Skin of body (tissue), 2 donors: ENCODE measurements around the gene TSPAN1. TPM values are rescaled to one million over a fixed set of nuclear protein-coding genes. Genes with fewer than 3 reads are reported as not detected.

ENCODE experiments used
- DNase-seq: peaks from one replicate; lab custom pipeline; 2025; lab: John Stamatoyannopoulos, UW
- total RNA-seq: library from RNA; depleted of rRNA; stranded (reverse); fragments of >200 nt; gene quantifications from one replicate; pipeline ENCODE4 v1.2.3, GENCODE V29; 2014

Gene TSPAN1
- total RNA-seq, 1 donor from 2014 or later = 0.39 TPM

DNA sequence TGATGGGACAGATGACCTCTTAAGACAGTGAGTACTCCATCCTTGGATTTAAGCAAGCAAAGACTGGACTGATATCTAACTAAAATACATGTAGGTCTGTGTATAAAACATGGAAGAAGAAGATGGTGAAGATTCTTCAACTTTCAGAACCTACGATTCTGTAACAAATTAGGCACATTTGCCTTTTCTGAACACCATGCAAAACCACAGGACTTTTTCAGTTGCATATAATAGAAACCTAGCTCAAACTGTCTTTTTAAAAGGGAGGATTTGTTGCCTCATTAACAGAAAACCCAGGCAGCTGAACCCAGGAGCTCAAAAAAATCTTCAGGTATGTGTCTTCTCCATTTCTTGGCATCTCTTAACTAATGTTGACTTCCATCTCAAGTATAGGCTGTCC is 14.7 kb upstream of the TSPAN1 start:
- DNase-seq = no peak

DNA sequence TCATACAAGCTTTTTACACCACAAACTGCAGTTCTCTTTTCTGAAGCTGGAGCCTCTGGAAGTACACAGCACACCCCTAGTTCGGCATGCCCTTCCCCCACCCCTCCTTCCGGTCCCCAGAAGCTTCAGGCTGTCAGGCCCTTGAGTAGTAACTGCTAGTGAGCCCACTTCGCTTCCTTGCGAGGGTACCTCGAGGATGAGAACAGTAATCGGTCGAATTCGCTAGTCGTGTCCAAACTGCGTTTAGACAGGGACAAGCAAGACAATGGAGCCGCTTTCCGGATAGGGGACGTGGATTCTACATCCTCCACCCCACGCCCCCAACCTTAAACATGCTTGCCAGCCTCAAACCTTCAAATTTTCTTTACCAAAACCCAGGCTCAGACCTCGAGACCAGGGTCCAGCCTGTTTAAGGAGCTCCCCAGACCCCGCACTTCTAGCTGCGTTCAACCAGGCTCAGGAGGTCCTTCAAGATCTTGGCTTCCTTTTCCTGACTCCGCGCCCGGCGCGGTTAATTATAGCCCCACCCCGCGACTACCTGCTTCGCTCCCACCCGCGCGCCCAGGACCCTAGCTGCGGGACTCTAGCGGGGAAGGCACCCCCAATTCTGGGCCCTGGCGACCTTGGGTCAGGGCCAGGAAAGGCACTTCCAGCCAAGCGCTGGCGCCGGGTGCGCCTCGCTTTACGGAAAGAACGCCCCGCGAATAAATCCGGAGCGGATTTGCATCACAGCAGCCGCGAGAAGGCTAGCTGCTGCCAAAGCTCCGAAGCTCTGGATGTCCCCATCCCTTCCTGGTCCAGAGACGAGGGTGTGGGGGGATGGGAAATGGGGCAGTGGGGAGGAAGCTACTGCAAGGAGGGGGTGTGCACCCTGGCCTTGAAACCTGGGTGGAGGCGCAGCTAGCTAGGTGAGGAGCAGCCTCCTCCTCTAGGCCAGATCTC is 8.1 kb upstream of the TSPAN1 start:
- DNase-seq = no peak

DNA sequence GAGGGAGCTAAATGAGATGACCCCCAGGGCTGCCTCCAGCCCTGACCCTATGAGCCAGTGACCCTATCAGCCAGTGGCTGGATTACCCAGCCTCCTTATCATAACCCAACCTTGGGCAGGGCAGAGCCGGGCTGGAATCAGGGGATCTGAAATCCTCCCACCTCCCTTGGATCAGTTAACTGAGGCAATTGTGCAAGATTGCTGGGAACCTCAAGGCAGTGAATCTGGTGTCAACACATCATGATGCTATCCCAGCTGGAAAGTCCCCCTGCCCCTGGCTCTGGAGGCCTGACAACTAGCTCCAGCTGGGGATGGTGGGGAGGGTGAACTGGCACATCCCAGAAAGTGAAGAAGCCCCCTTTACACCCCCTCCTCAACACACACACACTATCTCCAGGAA is 6.4 kb upstream of the TSPAN1 start:
- no peak for DNase-seq

DNA sequence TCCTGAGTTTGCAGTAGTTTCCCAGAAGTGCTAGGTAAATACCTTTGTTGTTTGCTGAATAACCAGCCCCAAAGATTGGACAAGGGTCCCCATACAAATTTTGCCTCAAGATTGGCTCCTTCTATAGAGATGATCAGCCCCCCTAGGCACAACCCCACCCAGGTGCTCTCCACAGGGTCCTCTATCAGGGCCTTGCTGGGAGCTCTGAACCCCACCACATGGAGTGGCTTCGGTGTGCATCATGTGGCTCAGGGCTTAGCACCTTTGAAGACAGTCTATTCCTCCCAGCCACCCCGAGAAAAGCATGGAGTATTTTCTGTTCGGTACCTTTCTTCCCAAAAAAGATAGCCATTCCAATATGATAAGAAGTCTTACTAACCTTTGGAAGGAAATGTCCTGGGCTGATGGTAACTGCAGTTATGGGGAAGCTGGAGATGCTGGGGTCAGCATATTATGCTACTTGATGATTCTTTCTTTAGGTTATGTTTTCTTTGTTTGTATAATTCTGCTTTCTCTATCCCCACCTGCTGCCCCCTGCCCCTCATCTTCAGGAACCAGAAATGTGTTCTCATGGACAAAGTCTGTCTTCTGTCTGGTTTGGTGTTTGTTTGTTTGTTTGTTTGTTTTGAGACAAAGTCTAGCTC is 5.0 kb upstream of the TSPAN1 start:
- no peak for DNase-seq

DNA sequence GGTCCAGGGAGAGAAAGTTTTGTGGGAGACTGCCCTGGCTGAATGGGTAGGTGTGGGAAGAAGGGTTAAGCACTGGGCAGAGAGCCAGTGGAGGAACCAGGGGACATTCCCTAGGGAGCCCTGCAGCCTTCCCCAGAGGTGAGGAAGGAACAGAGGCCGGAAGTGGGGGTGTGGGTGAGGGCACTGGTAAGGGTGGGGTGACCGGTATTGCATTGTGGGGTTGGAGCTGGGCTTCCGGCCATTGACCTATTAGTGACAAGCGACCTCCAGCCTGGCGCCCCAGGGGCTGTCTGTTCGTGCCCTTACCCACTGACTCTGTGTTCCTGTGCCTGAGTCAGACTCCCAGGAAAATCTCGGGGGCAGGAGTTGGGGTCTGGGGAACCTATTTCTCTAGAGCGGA is 3.5 kb upstream of the TSPAN1 start:
- no peak for DNase-seq

DNA sequence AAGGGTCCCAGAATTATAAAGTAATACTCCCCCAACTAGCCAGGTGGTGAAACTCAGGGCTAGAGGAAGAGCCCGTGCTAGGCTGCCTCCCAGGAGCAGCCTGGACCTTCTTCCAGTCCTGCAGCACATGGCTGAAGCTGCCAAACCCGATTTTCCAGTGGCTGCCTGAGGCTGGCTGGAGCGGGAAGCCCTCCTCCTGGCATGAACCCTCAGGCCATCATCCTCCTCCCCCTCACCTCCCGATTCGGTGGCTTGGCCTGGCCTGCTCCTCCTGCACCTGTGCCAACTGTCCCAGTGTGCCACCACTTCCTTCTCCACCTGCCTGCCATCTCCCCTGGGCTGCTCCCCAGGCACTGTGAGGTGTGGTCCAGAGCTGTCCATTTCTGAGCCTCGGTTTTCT is 3.0 kb upstream of the TSPAN1 start:
- DNase-seq = no peak

DNA sequence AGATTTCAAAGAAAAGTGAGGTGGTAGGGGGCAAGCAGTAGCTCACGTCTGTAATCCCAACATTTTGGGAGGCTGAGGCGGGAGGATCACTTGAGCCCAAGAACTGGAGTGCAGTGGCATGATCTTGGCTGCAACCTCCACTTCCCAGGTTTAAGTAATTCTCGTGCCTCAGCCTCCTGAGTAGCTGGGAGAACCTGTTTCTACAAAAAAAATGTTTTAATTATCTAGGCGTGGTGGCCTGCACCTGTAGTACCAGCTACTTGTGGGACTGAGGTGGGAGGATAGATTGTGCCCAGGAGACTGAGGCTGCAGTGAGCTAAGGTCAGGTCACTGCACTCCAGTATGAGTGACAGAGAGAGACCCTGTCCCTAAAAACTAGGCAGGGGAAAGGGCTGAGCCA is 2.6 kb upstream of the TSPAN1 start:
- DNase-seq = no peak

DNA sequence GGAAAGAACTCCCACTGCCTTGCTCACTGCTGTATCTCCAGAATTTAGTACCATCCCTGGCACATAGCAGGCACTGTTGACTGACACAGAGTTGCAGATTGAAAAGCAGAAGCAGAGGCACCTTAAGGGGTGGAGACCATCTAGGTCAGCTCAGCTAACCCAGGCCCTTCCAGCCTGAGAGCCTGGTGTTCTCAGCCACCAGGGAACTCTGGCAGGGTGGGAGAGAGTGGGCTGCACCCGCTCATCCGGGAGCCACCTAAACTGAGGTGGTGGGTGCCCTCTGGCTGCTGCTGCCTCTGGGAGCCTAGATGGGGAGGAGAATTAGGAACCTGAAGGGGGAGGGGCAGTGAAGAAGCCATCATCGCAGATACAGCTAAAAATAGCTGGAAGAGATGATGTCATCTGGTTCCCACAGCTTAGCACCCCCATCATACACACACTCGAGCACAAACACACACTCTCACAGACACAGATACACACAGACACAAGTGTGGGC is 1.5 kb upstream of the TSPAN1 start:
- DNase-seq = no peak

DNA sequence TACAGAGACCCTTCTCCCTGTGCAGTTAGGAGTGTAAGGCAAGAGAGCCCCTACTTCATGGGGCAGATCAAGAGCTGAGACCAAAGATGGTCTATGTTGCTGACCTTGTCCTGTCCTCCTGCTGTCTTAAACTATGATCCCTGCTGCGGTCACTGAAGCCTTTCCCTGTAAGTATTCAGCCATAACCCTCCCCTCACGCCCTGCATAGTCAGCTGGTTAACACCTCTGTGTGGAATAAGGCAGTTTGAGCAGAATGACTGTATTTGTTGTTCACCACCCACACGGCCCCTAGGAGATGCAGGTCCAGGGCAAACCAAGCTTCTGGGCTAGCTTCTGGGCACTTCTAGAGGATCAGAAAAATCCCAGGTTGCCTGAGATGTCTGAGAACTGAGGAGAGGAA is 356 bp downstream of the TSPAN1 start:
- no peak for DNase-seq

DNA sequence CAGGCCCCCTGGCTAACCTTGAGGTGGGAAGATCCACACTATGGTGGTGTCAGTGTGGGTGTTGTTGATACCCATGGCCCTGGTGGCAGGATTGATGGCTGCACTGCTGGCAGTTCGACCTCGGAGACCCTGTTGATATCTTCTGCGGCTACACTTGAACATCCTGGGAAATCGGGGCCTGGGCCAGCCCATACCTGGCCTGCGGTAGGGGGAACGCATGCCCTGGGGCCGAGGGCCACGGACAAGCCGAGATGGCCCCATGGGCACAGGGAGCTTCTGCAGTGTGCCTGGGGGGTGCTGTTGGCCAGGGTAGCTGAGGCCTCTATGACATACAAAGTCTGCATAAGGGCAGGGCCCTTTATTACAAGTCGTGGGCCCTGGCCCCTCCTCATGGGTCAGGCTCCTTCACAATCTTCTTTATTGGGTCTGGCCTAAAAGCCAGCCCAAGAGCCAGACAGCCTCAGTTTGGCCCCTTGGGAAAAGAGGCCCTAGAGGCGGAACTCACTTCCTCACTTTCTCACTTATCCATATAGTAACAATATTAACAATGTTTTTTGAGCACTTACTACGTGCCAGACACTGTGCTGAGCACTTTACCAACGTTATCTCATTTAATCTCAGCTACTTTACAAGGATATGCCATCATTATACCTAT is 1.5 kb downstream of the TSPAN1 start, which contains the start of gene P3R3URF:
Gene P3R3URF, minus strand, starts transcription at position 278 of the 655 bp plus-strand sequence. Its CDS starts 17 bp downstream, at position 261.
- DNase-seq = no peak

DNA sequence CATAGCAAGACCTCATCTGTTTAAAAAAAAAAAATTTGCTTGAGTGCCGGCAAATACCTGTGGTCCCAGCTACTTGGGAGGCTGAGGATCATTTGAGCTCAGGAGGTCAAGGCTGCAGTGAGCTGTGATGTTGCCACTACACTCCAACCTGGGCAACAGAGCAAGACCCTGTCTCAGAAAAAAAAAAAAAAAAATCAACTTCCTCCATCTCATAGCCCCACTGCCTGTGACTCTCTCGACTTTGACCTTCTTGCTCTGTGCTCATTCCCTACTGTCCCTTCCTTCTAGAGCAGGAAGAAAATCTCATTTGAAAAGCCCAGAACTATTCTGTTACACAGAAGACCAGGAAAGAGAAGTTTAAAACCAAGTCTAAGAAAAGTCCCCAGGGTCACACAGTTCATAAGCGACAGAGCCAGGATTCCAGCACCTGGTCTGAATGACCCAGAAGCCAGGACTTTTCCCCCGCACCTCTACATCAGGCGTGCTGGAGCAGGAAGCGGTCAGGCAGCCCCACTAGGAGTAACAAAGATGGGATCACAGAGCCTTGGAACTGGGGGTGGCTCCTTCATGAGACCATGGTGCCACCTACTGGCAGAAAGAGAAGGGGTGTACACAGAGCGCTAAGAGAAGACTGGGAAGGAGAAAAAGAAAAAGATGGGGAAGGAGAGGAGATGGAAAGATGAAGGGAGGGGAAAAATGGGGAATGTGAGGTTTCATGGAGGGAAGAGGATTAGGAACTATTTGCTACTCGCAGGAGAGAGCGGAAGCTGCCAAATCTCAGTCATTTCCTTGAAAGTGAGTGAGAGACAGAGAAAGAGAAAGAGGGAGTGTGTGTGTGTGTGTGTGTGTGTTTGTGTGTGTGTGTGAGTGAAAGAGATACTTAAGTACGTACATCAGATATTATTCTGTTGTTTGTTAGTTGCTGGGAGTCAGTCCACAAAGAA is 4.5 kb downstream of the TSPAN1 start:
- DNase-seq = peak; percentile 73

DNA sequence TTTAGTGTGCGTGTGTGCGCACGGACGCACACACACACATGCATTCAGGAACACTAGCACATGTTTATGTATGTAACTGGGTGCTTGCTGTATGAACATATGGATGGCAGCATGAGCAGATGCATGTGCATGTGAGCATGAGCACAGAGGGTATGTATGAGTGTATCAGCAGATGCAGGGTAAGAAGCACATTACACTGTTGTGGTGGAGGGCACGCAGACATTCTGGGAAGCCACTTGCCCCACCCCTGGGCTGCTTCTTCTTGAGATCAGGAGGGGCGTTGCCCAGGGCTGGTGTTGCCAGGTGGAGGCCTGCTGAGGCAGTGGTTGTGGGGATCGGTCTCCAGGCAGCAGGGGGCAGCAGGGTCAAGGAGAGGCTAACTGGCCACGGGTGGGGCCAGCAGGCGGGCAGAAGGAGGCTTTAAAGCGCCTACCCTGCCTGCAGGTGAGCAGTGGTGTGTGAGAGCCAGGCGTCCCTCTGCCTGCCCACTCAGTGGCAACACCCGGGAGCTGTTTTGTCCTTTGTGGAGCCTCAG is 5.3 kb downstream of the TSPAN1 start:
- DNase-seq = peak; percentile 67

DNA sequence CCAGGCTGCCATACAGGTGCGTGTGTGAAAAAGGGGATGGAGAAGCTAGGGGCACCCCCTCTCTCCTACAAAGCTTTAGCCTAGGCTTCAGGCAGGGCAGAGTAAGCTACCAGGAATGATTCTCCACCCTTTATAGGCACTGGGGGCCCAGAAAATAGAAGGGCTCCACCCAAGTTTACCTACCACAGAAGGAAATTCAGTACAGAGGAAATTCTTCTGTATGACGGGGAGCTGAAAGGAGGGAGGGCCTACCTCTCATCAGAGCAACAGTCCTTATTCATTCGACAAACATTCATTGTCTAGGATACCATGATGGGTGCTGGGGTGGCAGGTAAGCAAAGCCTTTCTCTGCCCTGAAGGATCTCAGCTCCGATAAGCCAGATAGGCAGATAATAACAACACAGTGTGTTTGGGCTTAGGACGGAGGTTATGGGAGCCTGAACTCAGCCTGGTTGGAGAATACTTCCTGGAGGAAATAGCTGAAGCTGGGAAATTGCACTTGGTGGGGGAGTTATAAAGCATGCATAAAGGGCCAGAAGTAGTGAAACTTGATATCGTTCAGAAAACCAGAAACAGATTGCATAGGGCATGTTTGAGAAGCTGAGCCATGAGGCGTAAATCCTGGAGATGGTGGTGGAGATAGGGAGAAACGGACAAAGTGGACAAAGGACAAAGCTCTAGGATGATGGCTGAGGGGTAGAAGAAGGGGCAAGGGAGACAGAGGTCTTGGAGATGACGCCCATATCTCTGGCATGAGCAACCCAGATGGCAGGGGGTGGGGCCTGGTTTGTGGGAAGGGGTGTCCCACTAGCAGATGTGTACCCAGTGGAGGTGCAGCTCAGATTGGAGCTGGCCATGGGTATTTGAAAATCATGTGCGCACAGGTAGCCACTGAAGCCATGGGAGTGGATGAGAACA is 6.7 kb downstream of the TSPAN1 start:
- DNase-seq = peak; percentile 50

DNA sequence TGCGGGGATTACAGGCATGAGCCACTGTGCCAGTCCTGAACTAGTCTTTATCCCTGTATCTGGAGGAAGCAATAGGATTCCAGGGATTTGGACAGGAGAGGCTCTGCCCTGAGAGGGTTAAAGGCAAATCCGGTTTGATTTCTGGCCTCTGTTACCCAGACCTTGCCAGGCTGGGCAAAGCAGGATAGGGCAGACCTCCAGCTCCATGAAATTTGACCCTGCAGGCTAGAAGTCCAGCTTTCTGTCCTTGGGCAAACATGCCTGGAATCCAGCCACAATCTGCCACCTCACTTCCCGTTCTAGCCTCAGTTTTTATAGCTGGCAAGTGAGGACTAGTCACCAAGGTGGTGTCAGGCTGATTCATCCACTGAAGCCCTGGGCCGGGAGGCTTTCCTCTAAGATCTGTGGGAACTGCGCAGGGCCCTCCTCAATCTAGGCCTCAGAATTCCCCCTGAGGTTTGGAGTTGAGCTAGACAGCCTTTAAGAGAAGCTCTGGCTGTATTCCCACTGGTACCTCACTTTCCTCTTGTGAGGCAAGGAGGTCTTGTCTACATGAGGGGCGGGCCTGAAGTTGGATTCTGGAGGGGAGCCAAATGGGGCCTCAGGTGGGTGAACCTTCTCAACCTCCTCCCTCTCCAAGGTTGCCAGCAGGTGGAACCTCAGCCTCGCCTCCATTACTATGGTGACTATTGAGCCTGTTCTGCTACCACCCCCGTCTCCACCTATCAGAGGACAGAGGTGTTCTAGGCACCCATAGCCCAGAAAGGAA is 8.4 kb downstream of the TSPAN1 start:
- peak; percentile 17 for DNase-seq

DNA sequence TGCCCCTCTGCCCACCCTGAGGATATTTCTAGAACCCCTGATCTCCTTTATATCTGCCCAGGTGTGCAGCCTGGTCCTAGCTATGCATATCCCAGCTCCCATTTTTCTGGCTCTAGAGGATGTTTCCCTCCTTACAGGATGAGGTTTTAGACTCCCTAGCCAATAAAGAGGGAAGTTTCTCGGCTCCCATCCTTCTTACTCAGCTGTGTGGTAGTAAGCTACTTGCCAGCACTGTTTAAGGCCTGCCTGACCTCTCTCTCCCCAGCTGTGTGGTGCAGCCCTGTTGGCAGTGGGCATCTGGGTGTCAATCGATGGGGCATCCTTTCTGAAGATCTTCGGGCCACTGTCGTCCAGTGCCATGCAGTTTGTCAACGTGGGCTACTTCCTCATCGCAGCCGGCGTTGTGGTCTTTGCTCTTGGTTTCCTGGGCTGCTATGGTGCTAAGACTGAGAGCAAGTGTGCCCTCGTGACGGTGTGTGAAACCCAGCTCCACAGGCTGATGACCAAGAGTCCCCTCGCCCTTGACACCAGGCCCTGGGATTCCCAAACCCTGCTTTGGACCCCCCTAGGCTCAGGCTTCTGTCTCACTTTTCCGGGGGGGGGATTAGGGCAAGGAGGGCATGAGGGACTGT is 9.2 kb downstream of the TSPAN1 start:
- DNase-seq = no peak

DNA sequence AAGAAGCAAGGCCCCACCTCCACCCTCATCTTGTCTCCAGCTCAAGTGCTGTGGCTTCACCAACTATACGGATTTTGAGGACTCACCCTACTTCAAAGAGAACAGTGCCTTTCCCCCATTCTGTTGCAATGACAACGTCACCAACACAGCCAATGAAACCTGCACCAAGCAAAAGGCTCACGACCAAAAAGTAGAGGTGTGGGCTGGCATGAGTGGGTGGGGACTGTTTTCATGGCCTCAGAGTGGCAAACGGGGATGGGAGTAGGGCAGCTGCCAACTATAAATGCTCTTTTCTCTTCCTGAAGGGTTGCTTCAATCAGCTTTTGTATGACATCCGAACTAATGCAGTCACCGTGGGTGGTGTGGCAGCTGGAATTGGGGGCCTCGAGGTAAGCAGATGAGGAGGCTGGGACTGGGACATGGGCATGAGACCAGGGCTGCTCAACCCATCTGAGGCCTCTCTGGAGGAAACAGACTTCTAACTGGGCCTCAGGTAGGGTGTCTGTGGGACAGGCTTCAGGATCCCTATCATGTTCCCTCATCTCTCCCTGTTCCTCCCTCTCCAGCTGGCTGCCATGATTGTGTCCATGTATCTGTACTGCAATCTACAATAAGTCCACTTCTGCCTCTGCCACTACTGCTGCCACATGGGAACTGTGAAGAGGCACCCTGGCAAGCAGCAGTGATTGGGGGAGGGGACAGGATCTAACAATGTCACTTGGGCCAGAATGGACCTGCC is 10.2 kb downstream of the TSPAN1 start:
- no peak for DNase-seq

DNA sequence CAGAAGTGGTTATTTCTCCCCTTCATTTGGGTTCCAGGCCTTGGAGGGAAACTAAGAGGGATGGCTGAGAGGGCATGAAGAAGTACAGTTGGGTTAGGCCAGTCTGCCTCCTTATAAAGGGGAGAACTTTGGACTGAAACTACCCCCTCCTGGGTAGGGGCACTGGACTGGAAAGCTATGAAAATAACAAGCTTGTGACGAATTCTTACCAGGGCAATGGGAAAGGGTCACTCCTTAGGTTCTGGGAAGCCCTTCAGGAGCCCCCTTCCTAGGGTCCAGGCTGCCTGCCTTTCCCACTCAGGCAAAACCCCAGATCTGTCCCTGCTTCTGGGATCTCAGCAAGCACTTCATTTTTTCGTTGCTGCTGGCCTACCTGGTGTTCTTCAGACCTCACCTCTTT is 11.2 kb downstream of the TSPAN1 start:
- no peak for DNase-seq
